Activated CD8-positive, alpha-beta T cell treated with anti-CD3 and anti-CD28 coated beads for 36 hours (primary cell): Measurements from ENCODE around the gene USHBP1. TPM values are rescaled to one million over a fixed set of nuclear protein-coding genes. Genes with fewer than 3 reads are reported as not detected.

Source experiments
- ATAC-seq: fragments of 200-7000 bp; cut with Tn5 transposase; one replicate; pipeline ENCODE4 v1.10.0; 2021; ENCODE audit warnings: mild to moderate bottlenecking, moderate library complexity
- CTCF ChIA-PET: fragments of 350-600 bp; sonication (Branson Sonifier 250); formaldehyde crosslinking; loops from one replicate; lab custom pipeline; 2021; ENCODE audit warnings: antibody characterized with exemption; lab: Charles Lee
- POLR2A ChIA-PET: fragments of 350-600 bp; sonication (Branson Sonifier 250); formaldehyde crosslinking; loops from one replicate; lab custom pipeline; 2021; ENCODE audit warnings: antibody characterized with exemption; lab: Charles Lee
- DNase-seq: peaks from one replicate; pipeline ENCODE4 v3.0.0-alpha.2; 2020
- H3K27ac Mint-ChIP-seq: one replicate; pipeline ENCODE4 v1.8.0; 2021; ENCODE audit warnings: mild to moderate bottlenecking, mixed read lengths
- H3K27me3 Mint-ChIP-seq: one replicate; pipeline ENCODE4 v1.8.0; 2021; ENCODE audit warnings: mixed read lengths
- H3K36me3 Mint-ChIP-seq: one replicate; pipeline ENCODE4 v1.8.0; 2021; ENCODE audit warnings: low read depth, mixed read lengths
- H3K4me1 Mint-ChIP-seq: one replicate; pipeline ENCODE4 v1.8.0; 2021; ENCODE audit warnings: low read depth, mixed read lengths
- H3K4me3 Mint-ChIP-seq: one replicate; pipeline ENCODE4 v1.8.0; 2021; ENCODE audit warnings: mild to moderate bottlenecking, moderate library complexity, mixed read lengths
- H3K9me3 Mint-ChIP-seq: one replicate; pipeline ENCODE4 v1.8.0; 2021; ENCODE audit warnings: mixed read lengths
- CTCF ChIP-seq: fragments of 200-600 bp; IDR thresholded peaks from one replicate; pipeline ENCODE4 v1.8.0; 2022; ENCODE audit warnings: antibody characterized with exemption, mild to moderate bottlenecking
- intact Hi-C: fragments of 100-400 bp; cut with micrococcal nuclease; formaldehyde crosslinking; loops from one replicate; pipeline ENCODE4 v1.10.0; 2022
- total RNA-seq, 2 experiments: library from RNA; stranded (reverse); gene quantifications; one replicate each; pipeline ENCODE4 v1.2.3, GENCODE V29; 2021

USHBP1 gene
- total RNA-seq, 2 experiments from 2014 or later: 0.29 TPM; not detected in 1

GRCh38 chr19:17240826-17241399 is 23.6 kb downstream of the USHBP1 start:
- Mint-ChIP-seq H3K9me3 (no peaks in the 10 kb centered on the region), H3K27me3 (no peaks in the 10 kb centered on the region), H3K36me3 (no peaks in the 10 kb centered on the region), H3K4me1 (no peaks in the 10 kb centered on the region), H3K4me3 (no peak overlapping the region), H3K27ac (no peak overlapping the region)
- CTCF ChIA-PET: interaction anchor here (1.0 kb wide), 1 partner anchor 9 kb away, joined by 3 read pairs; no protein-coding TSS in a partner anchor
- POLR2A ChIA-PET: interaction anchor here (1.0 kb wide), 1 partner anchor 21 kb away, joined by 3 read pairs; no protein-coding TSS in a partner anchor
- DNase-seq (no peak), ATAC-seq (no peak)
- intact Hi-C loops: no loop called here
- no peak for TF ChIP-seq CTCF

- Mint-ChIP-seq H3K4me1 (no peaks in the 10 kb centered on the region), H3K27ac (no peak overlapping the region), H3K27me3 (no peaks in the 10 kb centered on the region), H3K9me3 (no peaks in the 10 kb centered on the region), H3K4me3 (no peak overlapping the region), H3K36me3 (no peaks in the 10 kb centered on the region)
- CTCF ChIA-PET: interaction anchor here (0.7 to 1.0 kb wide), 2 partner anchors 9 to 20 kb away, joined by 3 read pairs; no protein-coding TSS in a partner anchor
- no peak for DNase-seq
- POLR2A ChIA-PET: interaction anchor here (1.0 kb wide), 1 partner anchor 20 kb away, joined by 3 read pairs; no protein-coding TSS in a partner anchor
- intact Hi-C loops: no loop called here
- TF ChIP-seq CTCF: no peak
- ATAC-seq: no peak
These were observed 24.3 kb downstream of the USHBP1 start for GRCh38 chr19:17240062-17240752.

- H3K4me3 Mint-ChIP-seq: peak overlapping the region; percentile 21
- H3K36me3 Mint-ChIP-seq: peaks cover 3% of the 10 kb centered on the region
- H3K27ac Mint-ChIP-seq: no peak overlapping the region
- ChIA-PET CTCF (interaction anchor here (1.2 kb wide), 2 partner anchors 9 to 29 kb away, joined by 3 read pairs; no protein-coding TSS in a partner anchor), POLR2A (interaction anchor here (2.1 to 2.2 kb wide), 2 partner anchors 12 to 23 kb away, joined by 5 to 11 read pairs; partner anchors contain the start of genes OCEL1 and USE1)
- no peaks in the 10 kb centered on the region for H3K9me3 Mint-ChIP-seq
- intact Hi-C loops: no loop called here
- DNase-seq: no peak
- H3K4me1 Mint-ChIP-seq: peaks cover 5% of the 10 kb centered on the region
- ATAC-seq: no peak
- no peaks in the 10 kb centered on the region for H3K27me3 Mint-ChIP-seq
- TF ChIP-seq CTCF: no peak
These were observed 26.5 kb downstream of the USHBP1 start for GRCh38 chr19:17237747-17238706.

GRCh38 chr19:17236811-17237543 is 27.6 kb downstream of the USHBP1 start:
- intact Hi-C loops: no loop called here
- peak overlapping the region; percentile 81 for H3K4me3 Mint-ChIP-seq
- POLR2A ChIA-PET: interaction anchor here (1.2 to 3.1 kb wide), 3 partner anchors 10 to 46 kb away, joined by 4 to 17 read pairs (median 11); partner anchors contain the start of genes OCEL1 and USE1
- DNase-seq (no peak), ATAC-seq (no peak)
- CTCF ChIA-PET: interaction anchor here (0.7 to 2.7 kb wide), 2 partner anchors 11 to 23 kb away, joined by 3 to 12 read pairs; partner anchors contain the start of gene OCEL1
- H3K9me3 Mint-ChIP-seq: no peaks in the 10 kb centered on the region
- no peak overlapping the region for H3K27ac Mint-ChIP-seq
- H3K4me1 Mint-ChIP-seq: peaks cover 5% of the 10 kb centered on the region
- no peaks in the 10 kb centered on the region for H3K27me3 Mint-ChIP-seq
- no peak for TF ChIP-seq CTCF
- peaks cover 5% of the 10 kb centered on the region for H3K36me3 Mint-ChIP-seq
